ENCODE measurements around the gene FASTK. TPM values are rescaled to one million over a fixed set of nuclear protein-coding genes. Genes with fewer than 3 reads are reported as not detected.

FASTK gene
- polyA plus RNA-seq (2011; rRNA removed): 49.3 and 89.9 TPM in 2 replicates
- 53.0 and 72.2 TPM in 2 replicates for polyA minus RNA-seq (2011; rRNA and poly(A)+ RNA removed)

- POLR2A ChIA-PET: interaction anchor here (0.6 kb wide), 2 partner anchors 22 to 24 kb away, joined by 3 read pairs; no protein-coding TSS in a partner anchor
- H3K4me3 ChIP-seq (ENCODE audit: low read depth, low read length): peak within 1 kb of the TSS; percentile 79
- no peaks in the 10 kb centered on the region for H3K27me3 ChIP-seq (ENCODE audit: control insufficient read depth, insufficient read depth, low read length)
- CTCF ChIA-PET: interaction anchor here (0.9 to 2.1 kb wide), 2 partner anchors 20 to 33 kb away, joined by 3 to 5 read pairs; no protein-coding TSS in a partner anchor
- TF ChIP-seq CTCF (IDR thresholded peaks at IDR 0.05; ENCODE audit: insufficient read depth, low read depth, low read length): no peak
- no peak for DNase-seq (ENCODE audit: low read depth)
- peaks cover 12% of the 10 kb centered on the region for H3K36me3 ChIP-seq (ENCODE audit: control insufficient read depth, insufficient read depth, low read length)
These were observed at the start of gene FASTK for GRCh38 chr7:151080522-151081169. Gene FASTK (minus strand): TSS chr7:151080809. CDS start chr7:151080766, 43 bp downstream.

GRCh38 chr7:151129960-151130591 lies 49.5 kb upstream of the FASTK start:
- DNase-seq (ENCODE audit: low read depth): no peak
- ChIA-PET POLR2A (no interaction called here), CTCF (interaction anchor here (1.4 to 1.6 kb wide), 2 partner anchors 42 to 117 kb away, joined by 3 to 4 read pairs; no protein-coding TSS in a partner anchor)
- Histone ChIP-seq H3K27me3 (ENCODE audit: control insufficient read depth, insufficient read depth, low read length) (no peaks in the 10 kb centered on the region), H3K4me3 (ENCODE audit: low read depth, low read length) (no peak overlapping the region), H3K36me3 (ENCODE audit: control insufficient read depth, insufficient read depth, low read length) (peaks cover 48% of the 10 kb centered on the region)
- TF ChIP-seq CTCF (IDR thresholded peaks at IDR 0.05; ENCODE audit: insufficient read depth, low read depth, low read length): no peak

- ChIA-PET POLR2A (no interaction called here), CTCF (interaction anchor here (1.4 to 1.6 kb wide), 2 partner anchors 43 to 117 kb away, joined by 3 to 4 read pairs; no protein-coding TSS in a partner anchor)
- H3K27me3 ChIP-seq (ENCODE audit: control insufficient read depth, insufficient read depth, low read length): no peaks in the 10 kb centered on the region
- H3K4me3 ChIP-seq (ENCODE audit: low read depth, low read length): no peak overlapping the region
- no peak for DNase-seq (ENCODE audit: low read depth)
- peaks cover 45% of the 10 kb centered on the region for H3K36me3 ChIP-seq (ENCODE audit: control insufficient read depth, insufficient read depth, low read length)
- no peak for TF ChIP-seq CTCF (IDR thresholded peaks at IDR 0.05; ENCODE audit: insufficient read depth, low read depth, low read length)
These were observed 48.7 kb upstream of the FASTK start for GRCh38 chr7:151129117-151129959.

- CTCF ChIA-PET: interaction anchor here (1.8 kb wide), 1 partner anchor 41 kb away, joined by 5 read pairs; no protein-coding TSS in a partner anchor
- no peak for TF ChIP-seq CTCF (IDR thresholded peaks at IDR 0.05; ENCODE audit: insufficient read depth, low read depth, low read length)
- no peak overlapping the region for H3K4me3 ChIP-seq (ENCODE audit: low read depth, low read length)
- no peaks in the 10 kb centered on the region for H3K27me3 ChIP-seq (ENCODE audit: control insufficient read depth, insufficient read depth, low read length)
- DNase-seq (ENCODE audit: low read depth): no peak
- peaks cover 44% of the 10 kb centered on the region for H3K36me3 ChIP-seq (ENCODE audit: control insufficient read depth, insufficient read depth, low read length)
- POLR2A ChIA-PET: no interaction called here
These were observed 48.1 kb upstream of the FASTK start for GRCh38 chr7:151128716-151129115.
